HG03097 (cell line): ENCODE data around the gene MYH9.
A peak's percentile ranks its signal among the peaks of the same experiment; 100 is the strongest.
"Not testable (repeated sequence)": the region's sequence is repeated elsewhere in the genome, so short reads cannot be mapped to it uniquely, and the experiment has no call there.

Experiments
- ATAC-seq: cut with Tn5 transposase; IDR thresholded peaks from one replicate; pipeline ENCODE4 v1.9.1; 2021; ENCODE audit not compliant: unreplicated experiment, low FRiP score

MYH9 gene

GRCh38 chr22:36387959-36388726 is at the start of gene MYH9:
Gene MYH9 (minus strand): TSS chr22:36387967. CDS start chr22:36349236, 38,731 bp downstream.
- peak; percentile 74 for ATAC-seq

- ATAC-seq, result no peak
These were observed 48.0 kb upstream of the MYH9 start for GRCh38 chr22:36435516-36436415.

DNA sequence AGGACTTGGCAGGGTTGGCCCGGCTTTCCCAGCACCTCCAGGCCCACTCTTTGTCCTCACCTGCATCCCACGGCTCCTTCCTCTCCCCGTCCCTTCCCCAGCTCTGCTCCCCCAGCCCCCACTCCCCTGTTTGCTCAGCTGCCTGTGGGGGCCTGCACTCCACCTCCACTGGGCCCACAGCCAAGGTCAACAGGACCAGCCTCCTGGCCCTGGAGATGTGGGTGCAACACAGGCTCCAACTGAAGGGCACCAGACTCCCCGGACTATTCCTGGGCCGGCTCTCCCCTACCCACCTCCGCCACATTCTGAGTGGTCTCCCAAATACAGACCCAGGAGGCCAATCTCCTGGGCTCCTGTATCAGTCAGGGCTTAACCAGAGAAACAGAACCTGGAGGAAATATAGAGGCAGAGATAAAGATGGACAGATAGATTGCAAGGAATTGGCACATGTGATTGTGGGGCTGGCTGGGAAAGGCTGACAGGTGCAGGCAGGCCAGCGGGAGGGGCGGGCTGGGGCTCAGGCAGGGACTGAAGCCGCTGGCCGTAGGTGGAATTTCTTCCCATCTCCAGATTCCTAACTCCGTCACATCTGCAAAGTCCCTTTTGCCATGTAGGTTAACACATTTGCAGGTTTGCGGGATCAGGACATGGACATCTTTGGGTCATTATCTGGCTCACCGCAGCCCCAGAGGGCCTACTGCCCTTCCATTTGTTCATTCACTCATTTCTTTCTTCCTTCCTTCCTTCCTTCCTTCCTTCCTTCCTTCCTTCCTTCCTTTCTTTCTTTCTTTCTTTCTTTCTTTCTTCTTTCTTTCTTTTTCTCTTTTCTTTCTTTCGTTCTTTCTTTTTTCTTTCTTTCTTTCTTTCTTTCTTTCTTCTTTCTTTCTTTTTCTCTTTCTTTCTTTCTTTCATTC is 45.8 kb upstream of the MYH9 start:
- ATAC-seq, result no peak

GRCh38 chr22:36432592-36433317 is 45.0 kb upstream of the MYH9 start:
- ATAC-seq, result no peak

- no peak for ATAC-seq
These were observed 44.2 kb upstream of the MYH9 start for GRCh38 chr22:36431977-36432376.

DNA sequence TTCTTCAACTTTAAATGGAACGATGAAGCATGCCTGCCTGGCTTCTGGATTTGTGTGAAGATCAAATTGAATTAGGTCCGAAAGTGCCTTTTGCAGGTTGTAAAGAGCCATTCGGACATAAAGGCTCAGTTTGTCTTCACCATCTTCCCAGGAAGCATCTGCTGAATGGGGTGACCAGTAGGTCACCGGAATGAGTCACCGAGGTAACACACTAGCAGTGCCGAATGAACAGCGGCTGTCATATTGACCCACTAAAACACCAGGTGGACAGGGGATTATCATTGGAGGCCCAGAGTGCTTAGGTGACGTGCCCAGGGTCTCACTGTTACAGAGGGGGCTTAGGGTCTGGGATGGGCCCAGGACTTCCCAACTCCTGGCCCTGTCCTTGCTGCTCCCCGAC is 43.1 kb upstream of the MYH9 start:
- ATAC-seq, result no peak

DNA sequence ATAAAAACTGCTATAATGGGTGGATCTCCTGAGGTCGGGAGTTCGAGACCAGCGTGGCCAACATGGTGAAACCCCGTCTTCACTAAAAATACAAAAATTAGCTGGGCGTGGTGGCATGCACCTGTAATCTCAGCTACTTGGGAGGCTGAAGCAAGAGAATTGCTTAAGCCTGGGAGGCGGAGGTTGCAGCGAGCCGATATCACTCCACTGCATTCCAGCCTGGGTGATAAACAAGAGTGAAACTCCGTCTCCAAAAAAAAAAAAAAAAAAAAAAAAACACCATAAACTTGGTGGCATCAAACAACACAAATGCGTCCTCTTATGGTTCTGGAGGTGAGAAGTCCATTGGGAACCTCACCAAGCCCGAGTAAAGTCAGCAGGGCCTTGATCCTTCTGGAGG is 40.2 kb upstream of the MYH9 start:
- ATAC-seq, result not testable (repeated sequence)

DNA sequence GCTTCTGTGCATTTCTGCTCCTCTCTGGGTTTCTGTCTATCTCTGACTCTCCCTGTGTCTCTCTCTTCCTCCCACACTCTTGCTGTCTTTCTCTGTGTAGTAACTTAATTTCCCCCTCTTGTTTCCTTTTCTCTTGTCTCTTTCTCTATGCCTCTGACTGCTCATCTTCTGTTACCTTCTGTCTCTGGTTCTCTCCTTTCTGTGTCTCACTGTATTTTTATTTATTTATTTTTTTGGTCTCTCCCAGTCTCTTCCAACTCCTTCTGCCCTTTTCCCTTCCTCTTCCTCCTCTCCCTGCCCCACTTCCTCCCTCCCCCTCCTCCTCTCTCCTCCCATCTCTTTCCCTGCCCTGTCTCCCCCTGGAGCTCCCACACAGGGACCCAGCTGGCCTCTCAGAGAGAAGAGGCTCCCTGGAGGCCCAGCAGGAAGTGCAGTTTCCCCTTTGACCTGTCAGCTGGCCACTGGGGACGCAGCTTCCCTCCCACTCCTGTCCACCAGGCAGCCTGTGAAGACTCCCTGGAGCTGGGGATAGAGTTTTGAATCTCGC is 38.3 kb upstream of the MYH9 start:
- ATAC-seq, result no peak

- no peak for ATAC-seq
These were observed 37.3 kb upstream of the MYH9 start for GRCh38 chr22:36424901-36425579.

DNA sequence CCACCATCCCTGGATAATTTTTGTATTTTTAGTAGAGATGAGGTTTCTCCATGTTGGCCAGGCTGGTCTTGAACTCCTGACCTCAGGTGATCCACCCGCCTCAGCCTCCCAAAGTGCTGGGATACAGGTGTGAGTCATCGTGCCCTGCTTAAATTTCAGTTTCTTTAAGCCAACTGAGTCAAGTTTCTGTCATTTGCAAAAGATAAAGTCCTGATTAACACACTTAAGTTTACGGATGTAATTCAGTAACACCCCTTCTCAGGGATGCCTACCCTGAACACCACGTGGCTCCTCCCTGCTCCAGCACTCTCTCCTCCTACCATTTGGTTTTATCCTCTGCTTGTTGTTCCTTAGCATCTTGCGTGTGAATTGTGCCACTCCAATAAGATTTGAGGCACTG is 36.7 kb upstream of the MYH9 start:
- ATAC-seq, result not testable (repeated sequence)

DNA sequence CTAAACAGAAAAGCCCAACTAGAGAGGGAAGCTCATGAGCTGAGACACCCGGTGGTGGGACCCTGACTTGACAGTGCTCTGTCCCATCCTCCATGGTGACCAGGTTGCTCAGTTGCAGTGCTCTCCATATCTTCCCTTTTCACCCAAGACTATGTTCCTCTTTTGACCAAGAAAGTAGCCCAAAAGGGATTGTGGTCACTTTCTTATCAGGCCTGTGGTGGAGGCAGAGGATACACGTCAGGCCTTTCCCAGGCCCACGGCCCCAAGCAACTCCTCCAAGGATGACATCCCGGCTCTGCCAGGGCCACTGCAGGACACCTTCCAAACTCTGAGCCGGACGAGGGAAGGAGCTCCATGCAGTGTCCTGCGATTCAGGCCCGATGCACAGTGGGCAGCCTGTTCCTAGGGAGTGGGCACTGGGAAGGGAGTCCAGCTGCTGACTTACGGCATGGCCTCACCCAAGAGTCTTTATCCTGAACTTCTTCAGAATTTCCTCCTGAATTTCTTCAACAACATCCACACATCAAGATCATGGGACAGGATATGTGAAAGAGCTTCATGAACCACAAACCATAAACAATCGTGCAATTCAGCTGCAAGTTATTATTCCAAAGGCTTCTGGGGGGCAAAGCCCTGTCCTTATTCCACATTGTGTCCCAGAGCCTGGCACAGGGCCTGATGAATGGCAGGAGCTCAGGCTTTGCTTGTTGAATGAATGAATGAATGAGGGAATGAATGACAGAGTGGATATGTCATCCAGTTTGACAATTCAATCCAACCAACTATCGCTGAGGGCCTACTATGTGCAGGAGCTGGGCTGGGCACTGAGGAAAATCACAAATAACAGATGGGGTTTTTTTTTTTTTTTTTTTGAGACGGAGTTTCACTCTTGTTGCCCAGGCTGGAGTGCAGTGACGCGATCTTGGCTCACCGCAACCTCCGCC is 36.0 kb upstream of the MYH9 start:
- ATAC-seq, result no peak

DNA sequence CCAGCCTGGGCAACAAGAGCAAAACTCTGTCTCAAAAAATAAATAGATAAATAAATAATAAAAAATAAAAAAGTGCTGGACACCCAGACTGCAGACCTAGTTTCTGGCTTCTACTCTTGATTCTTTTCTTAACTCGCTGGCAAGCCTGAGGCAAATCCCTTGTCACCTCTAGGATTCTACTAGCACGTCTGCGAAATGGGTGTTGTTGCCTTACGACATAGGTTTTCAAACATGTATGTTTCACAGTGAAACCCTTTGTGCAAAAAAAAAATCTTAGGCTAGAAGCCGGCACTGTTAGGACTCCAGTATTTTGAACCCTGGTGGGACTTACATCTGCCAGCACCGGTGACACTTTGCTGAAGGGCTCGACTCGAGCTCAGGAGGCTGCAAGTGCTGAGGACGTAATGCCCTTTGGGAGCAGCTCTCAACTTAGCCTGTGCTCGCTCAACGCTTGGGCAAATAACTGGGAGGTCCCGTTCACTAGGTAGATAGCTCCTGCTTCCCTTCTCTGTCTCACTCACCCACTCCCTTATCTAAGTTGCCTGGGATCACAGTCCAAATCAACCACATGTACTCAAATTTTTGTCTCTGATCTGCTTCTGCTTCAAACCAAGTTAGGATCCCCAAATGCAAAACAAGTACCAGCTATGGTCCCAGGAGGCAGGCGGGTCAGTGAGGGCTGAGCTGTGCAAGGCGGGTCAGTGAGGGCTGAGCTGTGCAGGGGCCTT is 34.7 kb upstream of the MYH9 start:
- no peak for ATAC-seq

DNA sequence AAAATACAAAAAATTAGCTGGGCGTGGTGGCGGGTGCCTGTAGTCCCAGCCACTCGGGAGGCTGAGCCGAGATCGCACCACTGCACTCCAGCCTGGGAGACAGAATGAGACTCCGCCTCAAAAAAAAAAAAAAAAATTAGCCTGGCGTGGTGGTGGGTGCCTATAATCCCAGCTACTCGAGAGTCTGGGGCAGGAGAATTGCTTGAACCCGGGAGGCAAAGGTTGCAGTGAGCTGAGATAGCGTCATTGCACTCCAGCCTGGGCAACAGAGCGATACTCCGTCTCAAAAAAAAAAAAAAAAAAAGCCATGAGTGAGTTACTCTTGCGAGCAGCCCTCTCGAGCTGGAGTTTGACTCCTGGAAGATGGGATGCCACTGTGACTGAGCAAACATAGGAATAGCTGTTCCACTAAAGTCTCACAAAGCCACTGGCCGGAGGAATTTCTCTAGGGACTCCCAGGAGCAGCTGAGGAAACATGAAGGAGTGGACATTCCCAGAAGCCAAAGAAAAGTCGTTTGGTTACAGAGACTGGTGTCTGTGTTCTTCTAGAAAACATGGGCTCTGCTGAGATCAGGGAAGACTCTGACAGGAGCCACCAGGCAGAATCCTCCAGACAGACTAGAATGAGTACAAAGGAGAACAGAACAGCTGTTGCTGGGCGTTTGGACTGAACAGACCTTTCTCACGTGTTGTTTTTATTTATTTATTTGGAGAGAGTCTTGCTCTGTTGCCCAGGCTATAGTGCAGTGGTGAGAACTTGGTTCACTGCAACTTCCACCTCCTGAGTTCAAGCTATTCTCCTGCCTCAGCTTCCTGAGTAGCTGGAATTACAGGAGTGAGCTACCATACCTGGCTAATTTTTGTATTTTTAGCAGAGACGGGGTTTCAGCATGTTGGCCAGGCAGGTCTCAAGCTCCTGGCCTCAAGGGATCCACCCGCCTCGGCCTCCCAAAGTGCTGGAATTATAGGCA is 32.4 kb upstream of the MYH9 start:
- no peak for ATAC-seq

- peak; percentile 65 for ATAC-seq
These were observed 31.6 kb upstream of the MYH9 start for GRCh38 chr22:36419177-36419911.

DNA sequence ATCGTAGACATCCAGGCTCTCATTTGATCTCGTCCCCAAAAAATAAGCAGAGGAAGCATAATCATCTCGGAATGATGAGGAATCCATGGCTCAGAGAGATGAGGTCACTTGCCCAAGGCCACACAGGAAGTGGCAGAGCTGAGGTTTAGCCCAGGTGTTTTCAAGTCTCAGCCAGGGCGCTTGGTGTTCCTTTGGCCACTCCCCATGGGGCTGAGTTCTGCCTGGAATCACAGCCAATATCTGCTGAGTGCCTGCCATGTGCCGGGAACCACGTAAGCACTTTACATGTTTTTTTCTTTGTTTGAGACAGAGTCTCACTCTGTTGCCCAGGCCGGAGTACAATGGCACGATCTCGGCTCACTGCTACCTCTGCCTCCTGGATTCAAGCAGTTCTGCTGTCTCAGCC is 29.5 kb upstream of the MYH9 start:
- no peak for ATAC-seq
